CD4-positive, alpha-beta T cell treated with Interferon gamma for 1 hour (primary cell): ENCODE measurements around the gene IGLL1.
A peak's percentile ranks its signal among the peaks of the same experiment; 100 is the strongest.
"Not testable (repeated sequence)": the region's sequence is repeated elsewhere in the genome, so short reads cannot be mapped to it uniquely, and the experiment has no call there.

Experiments
- DNase-seq: peaks from one replicate; pipeline ENCODE4 v3.0.0-alpha.2; 2020

IGLL1 gene

DNA sequence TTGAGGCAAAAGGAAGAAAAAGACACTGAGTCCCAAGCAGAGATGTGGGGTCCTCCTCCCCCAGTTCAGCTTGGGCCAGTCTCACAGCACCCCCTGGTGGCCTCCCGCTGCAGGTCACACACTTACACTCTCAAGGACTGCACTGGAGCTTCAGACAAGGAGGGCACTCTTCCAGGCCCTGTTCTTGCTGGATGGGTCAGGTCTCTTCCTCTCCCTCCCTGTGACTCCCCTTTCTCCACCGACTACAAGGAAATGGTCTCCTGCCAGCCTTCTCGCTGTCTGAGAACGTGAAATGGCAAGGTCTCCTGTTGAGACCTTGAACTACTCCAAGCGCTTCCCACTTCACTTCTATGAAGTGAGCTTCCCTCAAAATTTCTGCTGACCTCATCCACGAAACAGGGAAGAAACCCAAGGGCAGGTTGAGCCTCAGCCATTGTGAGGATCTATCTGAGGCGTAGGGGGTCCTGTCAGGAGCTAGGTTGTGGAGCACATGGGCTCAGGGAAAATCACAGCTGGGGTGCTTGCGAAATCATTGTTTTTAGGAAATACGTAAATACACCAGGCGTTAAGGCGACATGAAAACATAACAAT lies 11.2 kb upstream of the IGLL1 start:
- peak; percentile 46 for DNase-seq

DNA sequence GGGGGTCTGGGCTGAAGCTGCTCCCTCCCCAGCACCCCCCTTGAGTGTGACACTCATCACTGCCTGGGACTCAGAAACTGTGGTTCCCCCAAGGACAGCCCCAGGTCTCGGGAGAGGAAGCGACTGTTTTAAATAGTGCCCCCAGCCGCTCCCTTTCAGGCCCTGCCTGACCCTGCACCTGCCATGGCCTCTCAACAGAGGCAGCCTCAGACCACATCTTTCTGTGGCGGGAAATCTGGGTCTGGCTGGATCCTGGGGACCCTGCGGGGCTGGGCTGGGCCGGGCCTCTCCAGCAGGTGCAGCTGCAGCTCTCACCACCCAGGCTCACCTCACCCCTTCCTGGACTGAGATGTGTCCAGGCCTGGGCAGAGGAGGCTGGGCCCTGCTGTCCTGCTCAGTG lies 3.7 kb upstream of the IGLL1 start:
- DNase-seq = no peak

DNA sequence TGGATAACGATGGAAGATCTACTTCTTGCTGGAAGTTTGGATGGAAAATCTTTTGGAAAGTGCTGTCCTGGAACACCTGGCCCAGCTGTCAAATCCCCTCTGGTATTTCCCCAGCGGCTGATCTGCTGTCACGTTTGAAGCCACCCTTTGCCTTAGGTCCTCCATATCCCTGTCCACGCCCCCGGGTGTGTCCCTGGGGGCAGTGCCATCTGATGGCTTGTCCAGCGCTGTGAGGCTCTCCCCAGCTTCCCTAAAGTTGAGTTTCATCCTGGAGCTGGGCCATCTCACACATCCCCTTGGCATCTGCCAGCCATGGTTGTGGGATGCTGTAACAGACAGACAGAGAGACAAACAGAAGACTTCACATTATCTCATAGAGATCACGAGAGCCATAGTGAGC lies 3.1 kb upstream of the IGLL1 start:
- DNase-seq = no peak

DNA sequence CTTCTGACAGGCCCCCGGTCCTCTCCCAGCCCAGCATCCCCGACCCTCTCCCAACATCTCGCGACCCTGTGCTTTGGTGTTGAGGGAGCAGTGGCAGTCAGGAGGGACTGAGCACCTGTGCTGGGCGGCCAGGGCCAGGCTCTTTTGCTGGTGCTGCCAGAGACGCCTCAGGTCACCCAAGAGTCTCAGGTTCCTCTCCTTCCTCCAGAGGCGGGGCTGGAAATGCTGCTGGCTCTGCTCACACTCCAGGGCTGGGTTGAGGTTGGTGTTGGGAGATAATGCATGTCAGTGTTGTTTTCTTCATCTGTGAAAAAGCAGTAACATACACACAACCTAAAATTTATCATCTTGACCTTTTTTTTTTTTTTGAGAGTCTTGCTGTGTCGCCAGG lies 1.2 kb upstream of the IGLL1 start:
- no peak for DNase-seq

DNA sequence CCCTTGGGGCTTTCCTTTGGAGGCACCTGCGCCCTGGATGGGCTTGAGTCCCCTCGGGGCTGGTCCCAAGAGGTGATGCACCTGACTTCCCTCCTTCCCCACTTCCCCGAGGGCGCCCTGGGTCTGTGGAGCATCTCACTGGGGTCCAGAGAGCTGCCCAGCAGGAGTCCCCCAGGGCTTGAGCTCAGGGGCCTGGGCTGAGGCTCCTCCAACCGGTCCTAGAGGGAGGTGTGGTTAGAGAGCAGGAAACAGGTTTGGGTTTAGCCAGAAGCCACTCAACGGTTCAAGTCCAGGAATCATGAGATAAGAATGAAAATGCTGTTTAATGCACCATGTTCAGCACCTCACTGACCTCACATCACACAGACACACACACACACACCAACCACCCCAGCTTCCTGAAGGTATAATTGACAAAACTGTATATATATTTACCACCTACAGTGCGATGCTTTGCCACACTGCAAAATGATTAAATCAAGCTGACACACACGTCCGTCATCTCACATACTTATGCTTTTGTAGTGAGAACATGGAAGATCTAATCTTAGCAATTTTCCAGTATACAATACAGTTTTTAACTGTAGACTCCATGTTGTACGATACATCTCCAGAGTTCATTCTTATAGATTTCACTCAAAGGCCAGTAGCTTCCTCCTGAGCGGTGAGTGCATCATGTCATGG lies 628 bp upstream of the IGLL1 start:
- no peak for DNase-seq

DNA sequence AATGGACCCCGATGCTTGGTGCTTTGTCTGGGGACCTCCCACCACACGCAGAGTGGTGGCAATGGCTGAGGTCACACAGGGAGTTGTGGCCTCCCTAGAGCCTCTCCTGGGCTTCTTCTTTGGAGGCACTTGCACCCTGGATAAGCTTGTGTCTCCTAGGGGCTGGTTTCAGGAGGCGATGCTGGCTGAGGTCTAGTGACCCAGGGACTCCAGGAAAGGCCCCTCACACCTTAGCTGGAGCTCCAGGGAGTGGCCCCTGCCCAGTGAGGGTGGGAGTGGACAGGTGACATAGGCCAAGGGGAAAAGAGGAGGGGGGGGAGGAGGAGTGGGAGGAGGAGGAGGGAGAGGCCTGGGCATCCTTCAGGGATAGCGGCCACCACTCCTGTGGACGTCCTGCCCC lies 810 bp downstream of the IGLL1 start:
- DNase-seq = no peak

DNA sequence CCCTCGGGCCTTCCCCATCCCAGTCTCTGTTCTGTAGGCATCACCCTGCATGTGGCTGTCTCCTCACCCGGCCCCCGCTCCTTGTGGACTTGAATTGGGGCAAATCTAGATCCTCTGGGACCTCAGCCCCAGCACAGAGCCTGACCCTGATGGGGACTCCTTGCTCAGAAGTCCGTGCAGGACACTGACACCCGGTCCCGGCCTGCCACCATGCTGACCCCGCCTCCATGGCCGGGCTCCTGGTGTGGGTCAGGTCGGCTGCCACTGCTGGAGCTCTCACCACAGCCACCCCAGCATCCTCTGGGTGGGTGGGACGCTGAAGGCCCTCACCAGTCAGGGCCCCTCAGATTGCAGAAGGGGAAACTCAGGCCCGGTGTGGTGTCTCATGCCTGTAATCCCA lies 1.8 kb downstream of the IGLL1 start:
- no peak for DNase-seq

DNA sequence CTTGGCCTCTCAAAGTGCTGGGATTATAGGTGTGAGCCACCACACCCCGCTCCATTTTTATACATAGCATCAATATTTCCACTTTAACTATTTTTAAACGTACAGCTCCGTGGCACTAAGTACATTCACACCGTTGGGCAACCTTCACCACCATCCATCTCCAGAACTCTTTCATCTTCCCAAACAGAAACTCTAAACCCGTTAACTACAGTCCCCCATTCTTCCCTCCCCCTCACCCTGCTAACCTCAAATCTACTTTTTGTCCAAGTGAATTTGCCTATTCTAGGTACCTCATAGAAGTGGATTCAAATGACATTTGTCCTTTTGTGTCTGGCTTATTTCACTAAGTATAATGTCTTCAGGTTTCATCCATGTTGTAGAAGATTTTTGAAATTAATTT lies 3.4 kb downstream of the IGLL1 start:
- no peak for DNase-seq

DNA sequence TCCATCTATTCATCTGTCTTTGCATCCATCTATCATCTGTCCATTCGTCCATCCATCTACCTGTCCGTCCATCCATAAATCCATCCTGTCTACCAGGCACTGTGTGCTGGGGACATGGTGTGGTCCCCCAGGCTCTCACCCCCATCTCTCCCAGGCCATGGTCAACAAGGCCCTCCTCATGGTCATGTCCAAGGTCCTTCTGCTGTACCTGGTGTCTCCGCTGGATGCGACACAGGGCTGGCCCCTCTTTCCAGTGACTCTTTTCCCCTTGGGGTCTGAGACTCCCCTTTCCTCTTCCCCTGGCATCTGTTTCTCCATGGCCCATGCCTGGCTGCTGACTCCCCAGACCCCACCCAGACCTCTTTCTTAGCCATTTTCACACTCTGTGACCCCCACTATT lies 4.5 kb downstream of the IGLL1 start:
- DNase-seq = no peak

DNA sequence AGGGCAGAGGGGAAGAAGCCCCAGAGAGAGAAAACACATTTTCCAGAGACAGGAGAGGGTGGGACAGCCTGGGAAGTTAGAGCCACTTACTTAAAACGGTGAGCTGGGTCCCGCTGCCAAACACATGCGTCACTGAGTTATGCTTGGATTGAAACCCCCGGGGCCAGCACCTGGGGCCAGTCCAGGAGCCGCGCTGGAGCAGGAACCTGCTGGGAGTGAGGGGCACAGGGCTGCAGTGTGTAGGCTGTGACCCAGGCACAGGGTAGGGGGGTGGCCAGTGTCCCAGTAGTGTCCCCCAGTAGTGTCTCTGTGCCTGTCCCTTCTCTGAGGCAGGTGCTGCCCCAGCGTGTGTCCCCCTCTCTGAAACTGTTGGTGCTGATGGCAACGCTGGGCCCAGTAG lies 5.2 kb downstream of the IGLL1 start:
- no peak for DNase-seq

DNA sequence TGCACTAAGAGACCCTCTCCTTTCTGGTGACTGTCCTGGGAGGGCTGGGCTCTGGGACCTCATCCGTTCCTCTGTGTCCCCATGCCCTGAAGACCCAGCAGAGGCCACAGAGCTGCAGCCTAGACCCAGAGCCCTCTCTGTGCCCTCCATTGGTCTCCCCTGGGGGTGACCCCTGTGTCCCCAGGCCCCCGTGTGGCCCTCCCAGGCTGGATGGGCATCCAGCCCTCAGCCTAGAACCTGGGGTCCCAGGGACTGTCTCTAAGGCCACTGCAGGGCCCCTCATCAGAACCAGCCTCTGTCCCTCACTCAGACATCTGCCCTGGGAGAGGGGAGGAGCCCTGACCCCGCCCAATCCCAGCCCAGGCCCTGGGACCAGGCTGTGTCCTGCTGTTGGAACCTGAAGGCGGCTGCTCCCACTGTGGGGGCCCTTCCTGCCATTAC lies 5.7 kb downstream of the IGLL1 start:
- no peak for DNase-seq

DNA sequence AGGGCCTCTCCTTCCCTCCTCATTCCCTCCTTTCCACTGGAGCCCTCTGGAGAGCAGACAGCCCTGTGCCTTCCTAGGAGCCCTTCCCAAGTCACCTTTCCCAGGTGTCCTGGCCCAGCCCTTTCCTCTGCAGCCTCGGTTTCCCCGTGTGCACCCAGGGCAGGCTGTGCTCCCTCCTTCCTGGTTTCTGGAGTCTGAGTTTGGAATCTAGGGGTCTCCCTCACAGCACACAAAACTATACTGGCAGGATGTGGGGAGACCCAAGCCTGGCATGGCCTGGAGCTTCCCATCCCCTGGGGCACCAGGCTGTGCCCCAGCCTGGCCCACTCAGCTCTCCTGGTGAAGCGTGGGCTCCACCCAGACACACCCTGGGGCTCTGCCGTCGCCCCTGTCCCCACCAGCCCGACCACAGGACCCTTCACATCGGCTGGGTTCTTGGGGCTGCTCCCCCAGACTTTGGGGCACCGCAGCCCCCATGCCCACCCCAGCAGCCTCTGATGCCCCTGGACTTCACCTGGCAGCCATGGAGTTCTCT lies 6.3 kb downstream of the IGLL1 start:
- not testable (repeated sequence) for DNase-seq

DNA sequence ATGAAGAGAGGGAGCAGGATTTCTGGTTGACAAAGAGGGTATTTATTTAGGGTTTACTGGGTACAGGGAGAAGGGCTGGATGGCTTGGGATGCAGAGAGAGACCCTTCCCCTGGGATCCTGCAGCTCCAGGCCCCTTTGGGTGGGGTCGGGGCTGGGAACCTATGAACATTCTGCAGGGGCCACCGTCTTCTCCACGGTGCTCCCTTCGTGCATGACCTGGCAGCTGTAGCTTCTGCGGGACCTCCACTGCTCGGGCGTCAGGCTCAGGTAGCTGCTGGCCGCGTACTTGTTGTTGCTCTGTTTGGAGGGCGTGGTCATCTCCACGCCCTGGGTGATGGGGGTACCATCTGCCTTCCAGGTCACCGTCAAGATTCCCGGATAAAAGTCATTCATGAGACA lies 7.0 kb downstream of the IGLL1 start:
- DNase-seq = not testable (repeated sequence)

DNA sequence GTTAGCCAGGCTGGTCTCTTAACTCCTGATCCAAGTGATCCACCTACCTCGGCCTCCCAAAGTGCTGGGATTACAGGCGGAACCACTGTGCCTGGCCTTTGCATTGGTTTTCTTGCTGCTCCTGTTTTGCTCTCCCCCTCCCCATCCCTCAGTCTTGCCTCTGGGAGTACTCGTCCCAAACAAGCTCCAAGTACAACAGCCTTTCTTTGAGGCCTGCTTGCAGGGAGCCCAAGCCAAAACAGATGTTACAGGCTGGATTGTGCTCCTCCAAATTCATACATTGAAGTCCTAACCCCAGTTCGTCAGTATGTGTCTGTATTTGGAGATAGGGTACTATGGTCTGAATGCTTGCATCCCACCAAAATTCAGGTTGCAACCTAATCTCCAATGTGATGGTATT lies 8.6 kb downstream of the IGLL1 start:
- no peak for DNase-seq

DNA sequence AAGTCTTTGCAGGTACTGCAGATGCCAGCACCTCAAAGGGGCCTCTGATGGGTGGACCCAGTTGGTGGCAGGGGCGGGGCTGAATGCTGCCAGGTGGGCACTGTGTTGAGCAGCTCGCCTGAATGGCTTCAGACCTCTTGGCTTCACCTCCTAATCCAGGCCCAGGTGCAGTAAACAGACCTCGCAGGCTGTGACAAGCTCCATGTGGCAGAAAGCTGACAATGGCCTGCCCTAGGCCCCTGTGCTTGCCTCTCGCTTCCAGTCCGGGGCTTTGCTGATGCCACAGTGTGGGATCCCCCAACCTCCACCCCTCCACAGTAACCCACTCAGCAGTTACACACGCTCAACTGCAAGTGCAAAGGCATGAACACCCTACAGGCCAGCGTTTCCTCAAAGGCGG lies 9.4 kb downstream of the IGLL1 start:
- DNase-seq = no peak

DNA sequence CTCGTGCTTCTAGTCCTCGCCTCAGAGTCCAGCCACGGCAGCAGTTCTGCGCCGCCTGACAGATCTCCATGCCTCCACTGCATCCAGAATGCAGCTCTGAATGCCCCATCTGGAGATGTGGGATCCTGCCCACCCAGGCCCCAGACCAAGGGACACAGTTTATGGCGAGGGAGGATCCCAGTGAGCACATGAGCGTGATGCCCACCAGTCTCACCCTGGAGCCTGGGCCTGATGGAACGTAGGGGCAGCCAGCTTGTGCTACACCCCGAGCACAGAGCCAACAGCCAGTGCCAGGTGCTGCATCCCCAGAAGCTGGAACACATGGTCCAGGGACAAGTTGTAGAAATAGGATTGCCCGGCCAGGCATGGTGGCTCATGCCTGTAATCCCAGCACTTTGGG lies 10.4 kb downstream of the IGLL1 start:
- no peak for DNase-seq

DNA sequence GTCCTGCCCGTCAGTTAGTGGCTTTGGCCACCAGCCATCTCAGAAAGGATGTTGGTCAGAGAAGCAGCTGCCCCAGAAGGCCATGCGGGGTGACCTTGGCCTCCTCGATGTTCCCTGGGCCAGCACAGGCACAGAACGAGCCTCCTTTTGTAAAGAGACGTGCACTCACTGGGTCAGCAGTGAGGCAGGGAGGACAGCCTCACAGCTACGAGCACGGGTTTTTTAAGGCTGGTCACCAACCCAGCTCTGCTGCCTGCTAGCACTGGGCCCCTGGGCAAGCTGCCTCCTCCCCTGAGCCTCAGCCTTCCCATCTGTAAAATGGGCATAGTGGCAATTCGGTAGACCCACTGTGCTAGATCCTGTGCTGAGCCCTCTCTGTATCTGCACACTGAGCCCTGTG lies 10.8 kb downstream of the IGLL1 start:
- no peak for DNase-seq

DNA sequence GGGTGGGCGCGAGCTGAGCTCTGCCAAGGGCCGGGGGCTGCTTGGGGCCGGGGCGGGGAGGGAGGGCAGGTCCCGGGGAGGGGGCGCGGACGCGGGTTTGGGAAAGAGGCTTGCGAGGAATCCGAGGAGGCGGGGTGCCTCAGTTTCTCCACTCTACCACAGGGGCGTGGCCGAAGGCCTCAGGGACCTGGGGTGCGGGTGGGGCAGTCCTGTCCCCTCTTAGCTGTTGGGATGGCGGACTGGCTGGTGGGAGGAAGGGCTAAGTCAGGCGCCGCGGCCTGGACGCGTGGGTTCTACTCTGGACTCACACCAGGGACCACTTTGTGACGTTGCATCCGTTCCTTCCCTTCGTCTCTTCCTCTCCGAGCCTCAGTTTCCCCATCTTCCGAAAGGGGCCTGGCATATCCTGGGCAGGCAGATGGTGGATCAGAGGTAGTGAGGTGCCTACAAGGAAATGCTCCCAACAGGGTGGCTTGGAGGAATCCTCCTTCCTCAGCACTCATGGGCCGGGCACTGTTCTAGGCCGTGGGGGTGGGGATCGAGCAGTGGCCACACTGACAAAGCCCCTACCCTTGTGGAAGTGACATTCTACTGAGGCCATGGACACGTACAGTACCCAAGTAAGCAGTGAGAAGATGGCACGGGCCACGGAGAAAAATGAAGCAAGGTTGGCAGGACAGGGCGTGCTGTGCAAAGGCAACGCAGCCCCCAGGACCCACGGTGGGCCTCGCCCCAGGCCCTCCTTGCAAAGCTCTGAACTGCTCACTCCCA lies 13.2 kb downstream of the IGLL1 start:
- DNase-seq = no peak

DNA sequence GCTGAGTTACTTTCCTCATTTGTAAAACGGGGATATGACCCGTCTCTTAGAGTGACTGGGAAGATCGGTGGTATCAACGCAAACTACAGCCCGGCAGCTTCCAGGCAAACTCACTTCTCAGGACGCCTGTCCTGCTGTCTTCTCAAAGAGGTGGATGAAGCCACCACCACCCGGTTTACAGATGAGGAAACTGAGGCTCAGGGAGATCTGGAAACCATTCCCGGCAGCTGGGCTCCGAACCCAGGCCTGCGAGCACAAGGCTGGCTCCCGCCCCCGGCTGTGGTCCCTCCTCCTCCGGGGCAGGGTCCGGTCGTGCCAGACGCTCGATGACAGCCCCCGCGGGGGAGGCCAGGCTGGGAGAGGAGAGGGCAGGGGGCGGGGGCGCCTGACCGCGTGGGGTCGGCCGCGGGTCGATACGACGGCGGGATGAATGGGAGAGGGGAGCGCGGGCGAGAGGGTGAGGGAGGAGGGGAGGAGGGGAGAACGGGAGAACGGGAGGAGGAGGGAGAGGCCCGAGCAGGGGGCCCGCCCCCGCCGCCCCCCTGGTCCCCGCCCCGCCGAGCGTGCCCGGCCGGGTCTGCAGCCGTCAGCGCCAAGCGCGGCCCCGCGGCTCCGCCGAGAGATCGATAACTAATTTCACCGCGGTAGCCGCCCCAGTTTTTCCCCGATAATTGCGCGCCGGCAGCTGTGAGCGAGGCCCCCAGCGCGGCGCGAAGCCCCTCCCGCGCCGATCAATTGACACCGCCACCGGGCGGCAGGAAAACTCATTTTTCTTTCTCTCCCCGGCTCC lies 14.0 kb downstream of the IGLL1 start:
- DNase-seq = no peak

DNA sequence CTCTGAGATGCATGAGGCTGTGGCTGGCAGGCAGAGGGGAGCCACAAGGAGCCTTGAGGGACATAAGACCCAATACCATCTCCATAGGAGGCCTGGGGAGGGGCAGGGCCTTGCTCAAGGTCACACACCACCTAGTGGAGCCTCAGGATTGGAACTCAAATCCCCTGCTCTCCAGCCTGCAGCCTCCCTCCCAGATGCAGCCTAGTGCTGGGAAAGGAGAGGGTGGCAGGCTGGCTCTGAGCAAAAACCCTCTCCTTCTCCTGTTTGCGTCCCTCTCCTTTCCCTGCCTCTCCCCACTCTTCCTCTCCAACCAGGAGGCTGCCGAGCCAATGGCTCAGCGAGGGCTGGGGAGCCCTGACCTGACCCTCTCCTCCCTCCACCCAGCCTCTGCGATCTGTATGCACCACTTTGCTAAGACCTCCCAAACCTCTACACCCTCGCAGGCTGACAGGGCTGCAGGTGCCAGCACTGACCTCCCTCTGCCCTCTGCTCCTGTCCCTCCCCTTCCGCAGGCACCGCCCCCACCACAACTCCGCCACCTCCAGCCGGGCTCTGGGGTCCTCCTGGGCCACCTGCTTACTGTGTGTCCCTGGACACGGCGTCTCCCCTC lies 14.7 kb downstream of the IGLL1 start:
- DNase-seq = peak; percentile 5

DNA sequence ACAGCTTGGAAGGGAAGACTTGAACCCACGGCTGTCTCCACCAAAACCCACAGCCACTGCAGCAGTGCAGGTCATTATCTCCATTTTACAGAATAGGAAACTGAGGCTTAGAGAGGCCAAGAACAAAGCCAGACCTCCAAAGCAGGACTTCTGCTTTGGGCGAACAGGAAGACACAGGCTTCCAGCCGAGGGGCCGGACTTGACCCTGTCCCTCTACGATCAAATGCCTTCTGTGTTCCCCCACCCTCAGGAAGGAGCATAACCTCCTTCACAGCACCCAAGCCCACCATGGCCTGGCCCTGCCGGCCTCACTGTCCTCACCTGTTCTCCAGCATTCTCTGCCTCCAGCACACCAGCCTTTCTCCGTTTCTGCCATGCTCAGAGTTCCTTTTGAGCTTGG lies 15.8 kb downstream of the IGLL1 start:
- DNase-seq = no peak

DNA sequence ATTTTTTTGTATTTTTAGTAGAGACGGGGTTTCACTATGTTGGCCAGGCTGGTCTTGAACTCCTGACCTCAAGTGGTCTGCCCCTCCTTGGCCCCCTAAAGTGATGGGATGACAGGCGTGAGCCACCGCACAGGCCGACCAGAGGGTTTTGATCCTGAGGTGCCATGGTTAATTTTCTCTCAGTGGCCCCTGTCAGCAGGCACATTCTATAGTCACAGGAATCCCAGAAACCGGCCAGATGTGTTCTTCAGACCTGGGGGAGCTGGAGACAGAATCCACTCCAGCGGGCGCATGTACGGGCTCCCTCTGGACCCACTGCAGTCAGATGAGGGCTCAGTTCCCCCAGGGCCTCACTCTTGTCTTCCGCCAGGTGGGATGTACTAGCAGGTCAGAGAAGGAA lies 17.0 kb downstream of the IGLL1 start:
- DNase-seq = no peak

DNA sequence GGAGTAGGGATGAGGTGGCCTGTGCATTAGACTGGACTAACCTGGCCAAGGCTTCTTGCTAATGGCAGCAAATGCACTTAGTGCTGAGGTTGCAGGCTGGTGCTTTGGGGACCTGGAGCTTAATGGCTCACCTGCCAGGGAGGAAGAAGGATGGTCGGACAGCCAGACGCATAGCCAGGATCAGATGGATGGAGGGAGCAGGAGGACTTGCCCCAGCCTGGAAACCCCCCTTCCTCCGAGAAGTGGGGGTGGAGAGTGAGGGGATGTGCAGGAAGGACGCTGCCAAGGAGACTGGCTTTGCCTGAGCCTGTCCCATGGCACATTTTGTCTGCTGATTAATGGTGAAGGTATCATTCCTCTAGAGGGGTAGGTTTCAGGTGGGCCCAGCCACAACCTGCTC lies 17.9 kb downstream of the IGLL1 start:
- DNase-seq = no peak
